Measurements from ENCODE around the gene KIAA2012.

The KIAA2012 gene

DNA sequence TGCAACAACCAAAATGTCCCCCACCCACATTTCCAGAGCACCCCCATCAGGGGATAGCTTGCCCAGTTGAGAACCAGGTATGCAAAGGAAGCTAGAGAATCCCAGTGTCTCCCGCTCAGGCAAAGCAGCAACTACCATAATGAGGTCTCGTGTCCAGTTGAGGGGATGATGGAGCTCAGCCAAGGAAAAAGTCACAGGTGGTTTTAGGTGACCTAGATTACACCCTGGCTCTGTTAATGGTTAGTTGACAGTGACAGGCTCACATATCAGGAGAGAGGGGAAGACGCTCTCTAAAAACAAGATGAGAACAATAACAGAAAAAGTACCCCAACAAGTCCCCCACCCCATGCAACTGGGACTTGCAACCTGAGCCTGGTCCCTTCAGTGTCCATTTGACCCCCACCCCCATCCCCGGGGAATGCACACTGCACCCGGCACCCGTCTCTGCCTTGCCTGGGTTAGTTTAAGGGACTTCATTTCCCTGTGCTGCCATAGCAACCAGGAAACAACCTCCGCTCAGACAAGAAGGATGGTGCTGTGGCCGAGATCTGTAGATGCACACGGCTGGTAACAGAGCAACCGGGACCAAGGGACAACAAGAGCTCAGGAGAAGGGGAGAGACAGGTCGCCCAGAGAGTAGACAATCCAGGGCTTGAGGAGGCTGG, at the start of gene KIAA2012:
Gene KIAA2012 (plus strand): TSS at position 519 of the 665 bp plus-strand sequence. CDS start 373 bp downstream, outside the sequence.
- no peak for DNase-seq

DNA sequence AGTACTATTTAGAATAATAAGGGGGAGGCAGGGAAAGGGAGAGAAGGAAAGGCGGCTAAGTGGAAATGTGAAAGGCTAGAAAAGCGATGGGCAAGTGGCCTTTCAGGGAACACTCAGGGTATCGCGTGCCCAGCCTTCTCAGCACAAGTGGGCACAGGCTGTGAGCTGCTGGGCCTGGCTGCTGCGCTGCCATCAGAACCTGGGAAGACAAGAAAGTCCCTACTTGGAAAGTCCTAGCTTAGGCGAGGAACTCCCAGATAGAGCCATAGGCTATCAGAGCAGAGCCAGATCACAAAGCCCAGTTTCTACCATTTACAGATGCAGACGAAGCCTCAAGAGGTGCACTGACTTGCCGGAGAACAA, 49.2 kb upstream of the KIAA2012 start:
- DNase-seq = no peak

DNA sequence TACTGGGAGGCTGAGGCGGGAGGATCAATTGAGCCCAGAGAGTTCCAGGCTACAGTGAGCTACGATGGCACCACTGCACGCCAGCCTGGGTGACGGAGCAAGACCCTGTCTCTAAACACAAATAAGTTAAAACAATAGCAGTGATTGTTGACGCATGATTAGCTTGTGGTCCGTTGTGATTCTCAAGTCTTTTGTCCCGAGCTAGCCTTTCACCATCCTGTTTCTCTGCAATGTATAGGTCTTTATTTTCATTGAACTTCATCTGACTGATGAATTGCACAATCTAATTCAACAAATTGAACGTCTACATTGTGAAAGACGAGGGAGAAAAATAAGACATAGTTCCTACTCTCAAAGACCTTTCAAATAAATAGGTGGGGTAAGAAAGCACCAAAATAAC, 48.2 kb upstream of the KIAA2012 start:
- DNase-seq = no peak

DNA sequence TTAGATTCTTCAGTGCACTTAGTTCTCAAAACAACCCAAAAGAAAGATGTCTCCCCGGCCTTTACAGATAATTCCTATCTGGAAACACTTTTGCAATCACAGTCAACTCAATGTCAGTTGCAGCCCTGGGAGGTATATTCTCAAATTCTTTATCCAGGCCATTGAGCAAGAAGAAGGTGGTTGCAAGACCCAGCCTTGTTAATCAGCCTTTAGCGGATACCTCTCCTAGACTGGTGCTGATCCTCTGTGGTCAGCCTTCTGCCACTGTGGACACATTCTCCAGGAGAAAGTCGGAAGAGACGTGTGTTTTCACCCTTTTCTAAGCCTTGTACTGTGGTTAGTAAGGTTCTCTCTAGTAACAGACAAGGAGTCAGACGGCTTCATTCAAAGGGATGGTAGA, 47.2 kb upstream of the KIAA2012 start:
- no peak for DNase-seq

DNA sequence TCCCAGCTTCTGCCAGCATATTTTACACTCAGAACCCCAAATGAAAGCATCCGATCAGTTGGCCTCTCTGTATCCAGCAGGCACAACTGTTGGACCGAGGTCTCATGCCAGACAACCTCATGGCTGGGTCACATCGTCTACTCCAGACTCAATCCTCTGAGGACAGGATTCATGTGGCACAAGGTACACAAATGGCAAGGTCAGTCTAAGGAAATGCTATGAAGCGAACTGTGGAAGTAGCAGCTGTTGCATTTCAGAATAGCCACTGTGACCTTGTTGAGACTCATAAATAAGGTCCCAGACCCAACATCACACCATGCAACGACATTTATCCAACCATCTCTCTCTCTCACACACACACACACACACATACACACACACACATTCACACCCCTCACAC, 46.5 kb upstream of the KIAA2012 start:
- DNase-seq = no peak

DNA sequence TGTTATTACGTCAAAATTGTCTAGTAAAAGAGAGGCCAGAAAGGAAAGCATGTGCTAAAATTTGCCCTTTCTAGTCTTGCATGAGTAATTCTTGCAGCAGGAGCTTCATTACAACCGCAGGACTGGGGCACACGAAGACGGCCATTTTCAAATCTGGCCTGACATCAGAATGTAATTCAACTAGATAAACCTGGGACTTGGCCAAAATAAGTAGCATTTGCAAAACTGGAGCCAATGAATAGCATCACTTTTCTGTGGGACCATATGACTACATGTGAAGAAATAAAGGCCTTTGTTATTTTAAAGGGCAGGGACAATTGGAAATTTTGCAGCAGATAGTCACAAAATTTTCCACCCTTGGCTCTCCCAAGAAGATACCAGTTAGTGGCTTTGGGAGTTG, 42.4 kb upstream of the KIAA2012 start:
- DNase-seq = no peak

DNA sequence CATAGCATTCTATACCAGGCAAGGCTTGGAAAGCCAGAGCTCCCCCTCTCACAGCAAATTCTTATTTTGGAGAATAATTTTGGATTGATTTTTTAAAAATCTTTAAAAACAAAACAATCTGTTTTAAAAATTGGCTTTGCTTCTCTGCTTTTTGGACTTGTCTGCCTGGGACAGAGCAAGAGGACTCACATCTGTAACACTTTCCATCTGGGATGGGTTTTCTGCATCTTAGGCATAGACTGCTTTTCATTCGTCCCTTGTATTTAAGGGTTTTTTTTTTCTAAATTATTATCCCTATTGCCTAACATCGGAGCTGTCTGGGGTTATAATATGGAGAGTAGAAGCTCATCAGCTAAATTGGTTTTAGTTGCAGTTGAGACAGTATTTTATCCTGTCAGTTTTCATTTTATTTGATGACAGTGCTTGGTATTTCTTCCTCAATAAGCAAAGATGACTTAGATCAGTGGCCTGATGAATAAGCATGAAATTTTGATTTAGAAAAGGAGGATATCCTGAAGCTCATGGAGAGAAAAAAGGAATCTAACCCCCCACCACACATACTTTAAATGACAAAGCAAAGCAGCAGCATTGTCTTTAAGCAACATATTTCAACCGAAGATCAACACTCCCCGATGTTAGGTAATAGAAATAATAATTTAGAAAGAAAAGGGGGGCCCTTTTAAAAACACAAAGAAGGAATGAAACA, 41.7 kb upstream of the KIAA2012 start:
- no peak for DNase-seq

DNA sequence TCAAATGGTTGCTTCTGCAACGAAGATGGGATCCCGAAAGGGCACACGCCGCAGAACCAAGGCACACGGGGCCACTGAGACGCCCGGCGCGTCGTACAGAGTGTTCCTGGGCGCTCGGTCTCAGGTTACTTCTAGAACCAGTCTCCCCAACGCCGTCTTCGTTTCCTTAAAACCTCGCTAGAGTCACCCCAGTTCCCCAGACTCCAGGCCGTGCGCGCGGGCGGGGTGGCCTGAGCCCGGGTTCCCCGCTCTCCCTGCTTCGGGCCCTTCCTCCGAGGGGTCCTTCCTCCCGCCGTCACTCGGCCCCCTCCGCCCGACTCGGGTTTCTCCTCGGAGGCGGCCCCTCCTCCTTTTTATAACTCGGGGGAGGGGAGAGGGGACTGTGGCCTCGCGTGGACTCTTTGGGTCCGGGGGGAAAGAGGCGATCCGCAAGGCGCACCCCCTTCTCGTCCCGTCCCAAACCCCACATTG, 40.2 kb upstream of the KIAA2012 start:
- DNase-seq = peak; percentile 66

DNA sequence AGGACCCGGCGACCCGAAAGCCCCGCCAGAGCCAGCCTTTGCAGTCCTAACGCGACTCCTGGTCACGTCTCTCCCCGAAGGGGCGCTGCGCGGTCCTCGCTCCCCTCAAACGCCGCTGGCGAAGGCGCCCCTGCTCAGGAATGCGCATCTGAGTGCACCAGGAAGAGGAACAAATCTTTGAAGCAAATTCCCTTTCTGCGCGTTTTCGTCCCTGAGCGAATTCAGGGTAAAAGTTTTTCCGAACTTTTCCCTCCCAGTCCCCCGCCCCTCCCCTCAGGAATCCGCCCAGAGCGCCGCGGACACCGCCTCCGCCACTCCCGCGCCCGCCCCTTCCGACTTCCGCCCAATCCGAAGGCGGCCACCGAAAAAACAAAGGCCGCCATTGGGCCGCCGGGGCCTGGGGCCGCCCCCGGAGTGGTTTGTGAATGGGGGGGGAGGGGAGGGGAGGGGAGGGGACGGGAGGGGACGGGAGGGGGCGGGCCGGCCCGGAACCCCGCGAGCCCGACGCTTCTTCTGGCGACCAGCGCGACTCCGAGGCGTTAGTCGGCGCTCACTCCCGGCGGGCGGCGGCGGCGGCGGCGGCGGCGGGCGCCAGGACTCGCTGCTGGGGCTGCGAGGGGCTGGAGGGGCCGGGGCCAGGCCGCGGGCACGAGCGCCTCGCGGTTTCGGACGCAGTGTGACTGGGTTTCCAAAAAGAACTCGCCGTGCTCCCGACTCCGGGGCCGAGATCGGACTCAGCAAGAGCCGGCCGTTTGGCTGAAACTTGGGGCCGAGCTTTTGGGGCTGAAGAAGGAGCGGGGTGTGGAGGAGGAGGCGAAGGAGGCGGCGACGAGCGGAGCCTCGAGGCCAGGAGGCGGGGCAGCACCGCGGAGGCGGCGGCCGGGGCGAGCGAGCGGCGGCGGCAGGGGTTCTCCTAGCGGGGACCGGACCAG, 39.5 kb upstream of the KIAA2012 start, which contains the start of gene FZD7:
Gene FZD7 (plus strand): TSS at position 539 of the 932 bp plus-strand sequence. CDS start 793 bp downstream, outside the sequence.
- DNase-seq = peak; percentile 86

DNA sequence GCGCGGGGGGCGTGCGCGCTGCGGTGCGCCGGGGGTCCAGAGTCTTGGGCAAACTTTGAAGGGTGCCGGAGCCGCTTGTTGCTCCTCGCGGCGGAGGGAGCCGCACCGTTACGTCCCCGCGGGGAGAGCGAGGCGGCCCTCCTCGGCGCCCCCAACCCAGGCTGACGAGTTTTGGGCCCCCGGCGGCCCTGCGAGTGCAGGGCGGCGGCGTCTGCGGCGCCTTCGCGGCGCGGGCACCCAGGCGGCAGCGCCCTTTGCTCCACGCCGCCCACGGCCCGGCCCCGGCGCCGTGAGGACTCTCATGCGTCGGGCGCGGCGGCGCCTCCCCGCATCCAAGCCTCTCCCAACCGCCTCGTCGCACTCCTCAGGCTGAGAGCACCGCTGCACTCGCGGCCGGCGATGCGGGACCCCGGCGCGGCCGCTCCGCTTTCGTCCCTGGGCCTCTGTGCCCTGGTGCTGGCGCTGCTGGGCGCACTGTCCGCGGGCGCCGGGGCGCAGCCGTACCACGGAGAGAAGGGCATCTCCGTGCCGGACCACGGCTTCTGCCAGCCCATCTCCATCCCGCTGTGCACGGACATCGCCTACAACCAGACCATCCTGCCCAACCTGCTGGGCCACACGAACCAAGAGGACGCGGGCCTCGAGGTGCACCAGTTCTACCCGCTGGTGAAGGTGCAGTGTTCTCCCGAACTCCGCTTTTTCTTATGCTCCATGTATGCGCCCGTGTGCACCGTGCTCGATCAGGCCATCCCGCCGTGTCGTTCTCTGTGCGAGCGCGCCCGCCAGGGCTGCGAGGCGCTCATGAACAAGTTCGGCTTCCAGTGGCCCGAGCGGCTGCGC, 38.6 kb upstream of the KIAA2012 start:
- no peak for DNase-seq

DNA sequence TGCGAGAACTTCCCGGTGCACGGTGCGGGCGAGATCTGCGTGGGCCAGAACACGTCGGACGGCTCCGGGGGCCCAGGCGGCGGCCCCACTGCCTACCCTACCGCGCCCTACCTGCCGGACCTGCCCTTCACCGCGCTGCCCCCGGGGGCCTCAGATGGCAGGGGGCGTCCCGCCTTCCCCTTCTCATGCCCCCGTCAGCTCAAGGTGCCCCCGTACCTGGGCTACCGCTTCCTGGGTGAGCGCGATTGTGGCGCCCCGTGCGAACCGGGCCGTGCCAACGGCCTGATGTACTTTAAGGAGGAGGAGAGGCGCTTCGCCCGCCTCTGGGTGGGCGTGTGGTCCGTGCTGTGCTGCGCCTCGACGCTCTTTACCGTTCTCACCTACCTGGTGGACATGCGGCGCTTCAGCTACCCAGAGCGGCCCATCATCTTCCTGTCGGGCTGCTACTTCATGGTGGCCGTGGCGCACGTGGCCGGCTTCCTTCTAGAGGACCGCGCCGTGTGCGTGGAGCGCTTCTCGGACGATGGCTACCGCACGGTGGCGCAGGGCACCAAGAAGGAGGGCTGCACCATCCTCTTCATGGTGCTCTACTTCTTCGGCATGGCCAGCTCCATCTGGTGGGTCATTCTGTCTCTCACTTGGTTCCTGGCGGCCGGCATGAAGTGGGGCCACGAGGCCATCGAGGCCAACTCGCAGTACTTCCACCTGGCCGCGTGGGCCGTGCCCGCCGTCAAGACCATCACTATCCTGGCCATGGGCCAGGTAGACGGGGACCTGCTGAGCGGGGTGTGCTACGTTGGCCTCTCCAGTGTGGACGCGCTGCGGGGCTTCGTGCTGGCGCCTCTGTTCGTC, 37.7 kb upstream of the KIAA2012 start:
- DNase-seq = no peak

DNA sequence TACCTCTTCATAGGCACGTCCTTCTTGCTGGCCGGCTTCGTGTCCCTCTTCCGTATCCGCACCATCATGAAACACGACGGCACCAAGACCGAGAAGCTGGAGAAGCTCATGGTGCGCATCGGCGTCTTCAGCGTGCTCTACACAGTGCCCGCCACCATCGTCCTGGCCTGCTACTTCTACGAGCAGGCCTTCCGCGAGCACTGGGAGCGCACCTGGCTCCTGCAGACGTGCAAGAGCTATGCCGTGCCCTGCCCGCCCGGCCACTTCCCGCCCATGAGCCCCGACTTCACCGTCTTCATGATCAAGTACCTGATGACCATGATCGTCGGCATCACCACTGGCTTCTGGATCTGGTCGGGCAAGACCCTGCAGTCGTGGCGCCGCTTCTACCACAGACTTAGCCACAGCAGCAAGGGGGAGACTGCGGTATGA, 37.1 kb upstream of the KIAA2012 start:
- DNase-seq = no peak

DNA sequence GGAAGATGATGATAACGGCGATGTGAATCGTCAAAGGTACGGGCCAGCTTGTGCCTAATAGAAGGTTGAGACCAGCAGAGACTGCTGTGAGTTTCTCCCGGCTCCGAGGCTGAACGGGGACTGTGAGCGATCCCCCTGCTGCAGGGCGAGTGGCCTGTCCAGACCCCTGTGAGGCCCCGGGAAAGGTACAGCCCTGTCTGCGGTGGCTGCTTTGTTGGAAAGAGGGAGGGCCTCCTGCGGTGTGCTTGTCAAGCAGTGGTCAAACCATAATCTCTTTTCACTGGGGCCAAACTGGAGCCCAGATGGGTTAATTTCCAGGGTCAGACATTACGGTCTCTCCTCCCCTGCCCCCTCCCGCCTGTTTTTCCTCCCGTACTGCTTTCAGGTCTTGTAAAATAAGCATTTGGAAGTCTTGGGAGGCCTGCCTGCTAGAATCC, 36.4 kb upstream of the KIAA2012 start:
- no peak for DNase-seq

DNA sequence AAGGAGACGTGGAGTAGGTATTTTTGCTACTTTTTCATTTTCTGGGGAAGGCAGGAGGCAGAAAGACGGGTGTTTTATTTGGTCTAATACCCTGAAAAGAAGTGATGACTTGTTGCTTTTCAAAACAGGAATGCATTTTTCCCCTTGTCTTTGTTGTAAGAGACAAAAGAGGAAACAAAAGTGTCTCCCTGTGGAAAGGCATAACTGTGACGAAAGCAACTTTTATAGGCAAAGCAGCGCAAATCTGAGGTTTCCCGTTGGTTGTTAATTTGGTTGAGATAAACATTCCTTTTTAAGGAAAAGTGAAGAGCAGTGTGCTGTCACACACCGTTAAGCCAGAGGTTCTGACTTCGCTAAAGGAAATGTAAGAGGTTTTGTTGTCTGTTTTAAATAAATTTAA, 36.0 kb upstream of the KIAA2012 start:
- DNase-seq = no peak

DNA sequence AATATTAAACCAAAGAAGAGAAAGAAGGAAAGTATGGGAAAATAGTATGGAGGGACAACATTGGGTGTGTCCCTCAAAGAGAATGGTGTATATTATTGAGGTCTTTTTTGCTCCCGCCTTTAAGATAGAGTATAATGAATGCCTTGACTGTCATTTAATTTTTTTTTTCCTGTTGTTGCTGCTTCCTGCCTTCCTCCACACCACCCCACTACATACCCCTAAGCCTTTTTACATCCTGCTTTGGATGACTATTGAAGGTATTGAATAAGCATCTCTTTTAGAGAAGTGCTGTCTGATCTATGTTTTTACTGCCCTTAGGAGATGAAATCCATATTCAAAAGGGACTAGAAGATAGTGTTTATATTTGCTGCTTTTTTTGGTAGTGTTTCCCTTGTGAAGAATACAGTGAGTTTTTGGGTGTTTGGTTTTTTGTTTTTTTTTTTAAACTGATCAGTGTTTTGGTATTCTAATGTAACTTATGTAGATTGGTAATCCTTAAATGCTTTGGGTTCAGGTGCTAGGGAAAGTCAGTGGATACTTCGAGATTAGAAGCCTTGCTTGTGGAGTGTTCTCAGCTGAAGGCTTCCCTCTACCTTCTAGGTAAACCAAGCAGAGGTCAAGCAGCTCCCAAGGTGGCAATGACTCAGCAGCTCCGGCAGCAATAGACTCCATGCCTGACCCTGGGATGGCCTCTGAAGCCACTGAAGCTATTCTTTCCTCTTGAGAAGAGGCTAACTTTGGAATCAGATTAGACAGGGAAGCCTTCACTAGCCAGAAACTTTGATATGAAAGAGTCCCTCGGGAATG, 34.4 kb upstream of the KIAA2012 start:
- DNase-seq = no peak

DNA sequence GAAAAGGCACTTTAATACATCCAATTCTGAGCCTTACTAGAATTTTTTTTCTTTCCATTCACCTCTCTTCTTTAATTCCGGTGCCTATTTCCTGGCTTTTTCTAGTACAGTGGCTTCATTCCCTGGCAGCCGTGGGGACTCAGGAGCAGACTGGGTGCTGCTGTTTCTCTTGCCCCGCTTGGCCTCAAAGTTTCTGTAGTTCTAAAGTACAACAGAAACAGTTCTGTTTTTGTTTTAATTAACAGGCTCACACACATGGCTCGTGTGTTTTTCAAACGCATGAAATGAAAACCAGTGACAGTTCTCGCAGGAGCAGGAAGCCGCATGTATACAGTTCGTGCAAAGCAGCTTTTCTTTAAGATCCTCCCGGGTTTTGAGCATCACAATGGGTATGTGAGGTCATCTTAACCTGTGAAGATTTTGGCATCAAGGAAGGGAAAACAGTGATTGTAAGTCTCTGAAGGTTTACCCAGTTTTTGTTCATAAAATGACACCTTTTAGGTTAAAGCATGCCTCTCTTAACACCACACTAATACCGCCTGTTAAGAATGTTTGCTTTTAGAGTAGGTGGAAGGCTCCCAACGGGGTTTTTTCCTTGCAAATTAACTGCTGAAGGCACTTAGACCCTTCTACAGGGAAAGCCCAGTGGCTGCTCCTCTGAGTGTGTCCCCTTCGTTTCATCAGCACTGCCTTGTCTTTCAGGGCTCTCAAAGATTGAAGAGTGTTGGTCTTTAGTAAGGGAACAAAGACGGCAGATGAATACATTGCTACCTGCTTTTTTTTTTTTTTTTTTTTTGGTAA, 33.6 kb upstream of the KIAA2012 start:
- DNase-seq = no peak

DNA sequence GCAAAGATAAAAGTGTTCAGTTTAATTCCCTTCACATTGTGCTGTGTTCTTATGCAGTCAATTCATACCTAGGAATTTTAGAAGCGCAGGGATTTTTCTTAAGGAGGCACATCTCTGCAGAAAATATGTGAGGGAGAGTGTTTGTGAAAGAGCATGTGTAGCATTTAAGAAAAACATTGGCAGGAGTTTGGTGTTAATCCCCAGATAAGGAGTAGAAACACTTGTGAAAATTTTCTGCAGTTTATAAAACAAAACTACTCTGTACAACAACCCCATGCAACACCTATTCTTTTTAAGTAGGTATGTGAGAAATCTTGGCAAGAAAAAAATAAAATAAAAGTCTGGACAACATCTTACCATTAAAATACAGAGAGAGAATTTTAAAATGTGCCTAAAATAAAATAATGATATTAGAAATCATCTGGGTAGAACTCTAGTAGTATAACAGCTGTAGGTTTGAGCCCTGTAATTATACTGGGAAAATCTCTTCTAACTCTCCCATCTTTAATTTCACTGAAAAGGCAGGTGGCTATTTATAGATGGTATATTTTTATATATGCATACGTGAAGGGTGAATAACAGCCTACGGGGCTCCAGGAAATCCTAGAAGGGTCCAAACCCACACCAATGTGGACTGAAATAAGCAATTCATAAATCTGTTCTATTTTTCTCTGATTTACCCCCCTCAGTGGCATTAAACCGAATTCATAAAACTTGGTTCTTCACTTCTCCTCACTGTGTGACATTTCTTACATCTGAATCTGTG, 32.8 kb upstream of the KIAA2012 start:
- DNase-seq = no peak

DNA sequence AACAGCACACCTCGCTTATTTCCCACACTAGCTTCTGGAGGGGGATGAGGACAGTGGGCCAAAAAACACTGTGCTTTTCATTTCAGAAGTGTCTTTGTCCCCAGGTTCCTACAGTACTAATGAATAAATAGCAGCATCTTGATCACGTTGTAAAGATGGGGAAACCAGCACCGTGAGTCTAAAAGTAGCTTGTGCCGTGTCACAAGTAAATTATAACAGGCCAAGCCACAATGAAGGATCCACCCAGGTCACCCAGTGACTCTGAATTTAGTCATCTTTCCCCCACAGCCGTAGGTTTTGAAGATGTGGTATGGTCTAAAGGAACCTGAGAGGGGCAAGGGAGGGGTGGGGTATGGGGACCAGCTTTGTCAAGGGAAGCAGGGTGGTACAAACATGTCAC, 30.6 kb upstream of the KIAA2012 start:
- DNase-seq = no peak

DNA sequence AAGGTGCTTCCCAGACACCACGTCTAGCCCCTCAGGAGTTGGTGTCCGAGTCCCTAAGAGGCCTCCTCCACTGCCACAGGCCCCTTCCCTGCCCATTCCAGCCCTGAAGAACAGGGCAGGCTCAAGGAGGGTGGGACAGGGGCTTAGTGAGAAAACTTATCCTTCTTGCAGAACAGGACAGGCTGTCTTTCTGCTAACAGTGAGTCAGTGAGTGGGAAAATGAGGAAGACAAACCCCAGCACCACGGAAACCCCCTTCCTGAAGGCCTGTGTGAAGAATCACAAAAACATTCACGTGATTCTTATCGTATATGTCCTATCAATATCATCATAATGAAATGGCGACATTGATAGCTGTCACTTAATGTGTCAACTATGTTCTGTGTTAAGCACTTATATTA, 29.6 kb upstream of the KIAA2012 start:
- no peak for DNase-seq
